ENCODE data around the gene ACMSD.

The ACMSD gene

DNA sequence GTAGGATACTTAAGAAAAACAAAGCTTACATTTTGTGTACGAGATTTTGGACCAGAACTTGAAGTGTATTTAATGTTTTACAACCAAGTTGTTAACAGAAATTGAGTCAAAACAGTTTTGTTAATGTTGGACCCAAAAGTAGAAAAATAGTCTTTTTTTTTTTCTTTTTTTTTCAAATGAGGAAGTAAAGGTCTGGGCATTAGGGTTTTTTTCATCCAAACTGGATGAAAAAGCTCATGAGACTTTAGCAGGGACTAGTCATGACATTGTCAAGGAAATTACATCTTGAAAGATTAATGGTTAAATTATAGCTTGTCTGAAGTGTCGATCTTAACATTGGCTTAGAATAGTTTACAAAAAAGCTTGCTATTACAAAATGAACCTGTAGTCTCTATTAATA is 112.5 kb downstream of the ACMSD start:
- no peak for DNase-seq (ENCODE audit: low read depth)
